LNCAP (cell line): Measurements from ENCODE around the gene MARCKSL1.

Experiments
- CTCF ChIP-seq: fragments of 450-650 bp; IDR thresholded peaks from 2 replicates; pipeline ENCODE4 v1.5.1; 2017; ENCODE audit warnings: mild to moderate bottlenecking

MARCKSL1 gene

GRCh38 chr1:32286763-32287162 lies 49.3 kb downstream of the MARCKSL1 start:
- TF ChIP-seq CTCF: no peak

- TF ChIP-seq CTCF: no peak
Observed at GRCh38 chr1:32285658-32286057, 50.4 kb downstream of the MARCKSL1 start.
